ENCODE measurements around the gene MT3. TPM values are rescaled to one million over a fixed set of nuclear protein-coding genes. Genes with fewer than 3 reads are reported as not detected.

Gene MT3
- polyA plus RNA-seq, 1 of the 3 experiments (the other 2 are of a cell fraction): 0.43 TPM

- no peak overlapping the region for H2AFZ ChIP-seq (ENCODE audit: low read depth)
- POLR2A ChIA-PET: no interaction called here
- no peaks in the 10 kb centered on the region; the same call in 1 of the 2 replicates for H4K20me1 ChIP-seq (ENCODE audit: insufficient read depth)
- H3F3A ChIP-seq (replicated peaks; ENCODE audit: insufficient read depth): peaks cover 46% of the 10 kb centered on the region
- DNase-seq: no peak
- H3K27me3 ChIP-seq (ENCODE audit: insufficient read depth): no peaks in the 10 kb centered on the region
- H3K9ac ChIP-seq: no peak overlapping the region
- no peaks in the 10 kb centered on the region for H3K9me2 ChIP-seq
- WGBS (ENCODE audit: low lambda C conversion rate): 97% methylated on average over 4 of the region's 4 CpGs
- H3K4me3 ChIP-seq (ENCODE audit: low read depth in 2 of 2, low read length in 1 of 2): no peak overlapping the region
- H3K9me3 ChIP-seq: no peaks in the 10 kb centered on the region
- H3K79me2 ChIP-seq (ENCODE audit: insufficient read depth): peaks cover 13% of the 10 kb centered on the region
- no peaks in the 10 kb centered on the region for H3K36me3 ChIP-seq (replicated peaks in 1 of 2; ENCODE audit: control insufficient read depth in 1 of 2, insufficient read depth in 2 of 2, low read length in 1 of 2)
- no peak overlapping the region for H3K4me2 ChIP-seq
- 0 out of 4 replicates have a peak overlapping the region, but pooled peaks of 1 of the 2 experiments have one; percentile 96 for H3K27ac ChIP-seq (ENCODE audit: low read depth in 2 of 2, low read length in 1 of 2)
- peaks cover 20 to 32% of the 10 kb centered on the region in 2 experiments; a peak in 3 of 4 replicates for H3K4me1 ChIP-seq (ENCODE audit: control insufficient read depth in 1 of 2, insufficient read depth in 2 of 2, low read depth in 1 of 2, low read length in 1 of 2)
- CTCF ChIA-PET: interaction anchor here (0.6 to 8.2 kb wide), 8 partner anchors 14 to 535 kb away, joined by 3 to 138 read pairs (median 4); no protein-coding TSS in a partner anchor
- TF ChIP-seq GABPA (IDR thresholded peaks at IDR 0.05; ENCODE audit: low read depth) (no peak), GATA2 (CRISPR knock-in tag; IDR thresholded peaks at IDR 0.05) (no peak), FOXM1 (IDR thresholded peaks at IDR 0.05; ENCODE audit: low read depth) (no peak), RFX5 (IDR thresholded peaks at IDR 0.05; ENCODE audit: low read length) (no peak), EZH2phosphoT487 (IDR thresholded peaks at IDR 0.05; ENCODE audit: borderline replicate concordance, low read depth) (no peak), JUND (IDR thresholded peaks at IDR 0.05) (no peak), MEF2A (IDR thresholded peaks at IDR 0.05; ENCODE audit: borderline replicate concordance, low read depth) (no peak), PBX3 (IDR thresholded peaks at IDR 0.05) (no peak), FOXJ3 (CRISPR knock-in tag; IDR thresholded peaks at IDR 0.05) (no peak), SIN3A (IDR thresholded peaks at IDR 0.05; ENCODE audit: borderline replicate concordance, low read depth, low read length) (no peak), POLR2AphosphoS5 (IDR thresholded peaks at IDR 0.05; ENCODE audit: low read depth, low read length) (no peak), SMC3 (IDR thresholded peaks at IDR 0.05; ENCODE audit: low read depth, low read length) (no peak), CTCF (IDR thresholded peaks at IDR 0.05) (no peak), ELF1 (IDR thresholded peaks at IDR 0.05) (no peak), FOSL2 (IDR thresholded peaks at IDR 0.05; ENCODE audit: borderline replicate concordance, low read depth) (no peak)
- TF ChIP-seq, protein P1, sequence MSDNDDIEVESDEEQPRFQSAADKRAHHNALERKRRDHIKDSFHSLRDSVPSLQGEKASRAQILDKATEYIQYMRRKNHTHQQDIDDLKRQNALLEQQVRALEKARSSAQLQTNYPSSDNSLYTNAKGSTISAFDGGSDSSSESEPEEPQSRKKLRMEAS (IDR thresholded peaks at IDR 0.05; ENCODE audit: low read depth): no peak
- TF ChIP-seq, protein P2, sequence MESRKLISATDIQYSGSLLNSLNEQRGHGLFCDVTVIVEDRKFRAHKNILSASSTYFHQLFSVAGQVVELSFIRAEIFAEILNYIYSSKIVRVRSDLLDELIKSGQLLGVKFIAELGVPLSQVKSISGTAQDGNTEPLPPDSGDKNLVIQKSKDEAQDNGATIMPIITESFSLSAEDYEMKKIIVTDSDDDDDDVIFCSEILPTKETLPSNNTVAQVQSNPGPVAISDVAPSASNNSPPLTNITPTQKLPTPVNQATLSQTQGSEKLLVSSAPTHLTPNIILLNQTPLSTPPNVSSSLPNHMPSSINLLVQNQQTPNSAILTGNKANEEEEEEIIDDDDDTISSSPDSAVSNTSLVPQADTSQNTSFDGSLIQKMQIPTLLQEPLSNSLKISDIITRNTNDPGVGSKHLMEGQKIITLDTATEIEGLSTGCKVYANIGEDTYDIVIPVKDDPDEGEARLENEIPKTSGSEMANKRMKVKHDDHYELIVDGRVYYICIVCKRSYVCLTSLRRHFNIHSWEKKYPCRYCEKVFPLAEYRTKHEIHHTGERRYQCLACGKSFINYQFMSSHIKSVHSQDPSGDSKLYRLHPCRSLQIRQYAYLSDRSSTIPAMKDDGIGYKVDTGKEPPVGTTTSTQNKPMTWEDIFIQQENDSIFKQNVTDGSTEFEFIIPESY (IDR thresholded peaks at IDR 0.05; ENCODE audit: borderline replicate concordance, low read depth): no peak
Observed at GRCh38 chr16:56604966-56605365, 15.6 kb downstream of the MT3 start.

Measured in SK-N-SH (cell line).